Measurements from ENCODE around the gene PIP5K1C. TPM values are rescaled to one million over a fixed set of nuclear protein-coding genes. Genes with fewer than 3 reads are reported as not detected.
A peak's percentile ranks its signal among the peaks of the same experiment; 100 is the strongest.

The PIP5K1C gene
- total and polyA plus RNA-seq, 10 of the 15 experiments (the other 5 are each of a cell fraction or from before 2014, with no cell fraction given), result 0.39 to 19.6 (median 5.3) TPM

GRCh38 chr19:3644351-3645066, 55.8 kb downstream of the PIP5K1C start (continued):
- TF ChIP-seq SKIL (IDR thresholded peaks at IDR 0.05; ENCODE audit: low read depth, poor library complexity, severe bottlenecking), result no peak

GRCh38 chr19:3643674-3644313, 56.5 kb downstream of the PIP5K1C start:
- Histone ChIP-seq H3K4me1 (ENCODE audit: control insufficient read depth, insufficient read depth, low read length) (no peaks in the 10 kb centered on the region), H3K4me2 (ENCODE audit: control insufficient read depth, insufficient read depth) (no peak overlapping the region), H3K9me3 (replicated peaks; ENCODE audit: control insufficient read depth, insufficient read depth, low read length) (no peaks in the 10 kb centered on the region), H3K4me3 (no peak overlapping the region), H3K36me3 (ENCODE audit: control insufficient read depth in 2 of 2, insufficient read depth in 2 of 2, low read length in 1 of 2) (no peaks in the 10 kb centered on the region; a peak in 1 of 4 replicates), H3K9ac (ENCODE audit: control insufficient read depth, insufficient read depth, low read length) (no peak overlapping the region), H2AFZ (ENCODE audit: control insufficient read depth, low read depth, low read length) (no peak overlapping the region), H4K20me1 (ENCODE audit: control insufficient read depth, insufficient read depth) (no peaks in the 10 kb centered on the region), H3K27ac (ENCODE audit: control insufficient read depth, insufficient read depth) (no peak overlapping the region), H3K79me2 (ENCODE audit: control insufficient read depth, insufficient read depth, low read length) (no peaks in the 10 kb centered on the region), H3K27me3 (replicated peaks in 1 of 2; ENCODE audit: control insufficient read depth in 2 of 2, insufficient read depth in 2 of 2, low read length in 1 of 2) (no peaks in the 10 kb centered on the region)
- intact Hi-C loops (cut with micrococcal nuclease; ENCODE audit: unreplicated experiment) (no loop called here), in situ Hi-C loops (cut with MboI) (no loop called here)
- ChIA-PET SMC1A (ENCODE audit: uncharacterized antibody, unreplicated experiment) (no interaction called here), RAD21 (ENCODE audit: unreplicated experiment) (no interaction called here), CTCF (no interaction called here), POLR2A (no interaction called here)
- no peak for TF ChIP-seq E2F8 (IDR thresholded peaks at IDR 0.05; ENCODE audit: low read depth, partially characterized antibody)
- TF ChIP-seq USF2 (IDR thresholded peaks at IDR 0.05; ENCODE audit: borderline replicate concordance, low read depth, low read length), result no peak
- no peak for TF ChIP-seq ELK1 (IDR thresholded peaks at IDR 0.05; ENCODE audit: low read depth, low read length)
- TF ChIP-seq SMAD5 (IDR thresholded peaks at IDR 0.05; ENCODE audit: low read depth), result no peak
- no peak for TF ChIP-seq MYC (IDR thresholded peaks at IDR 0.05; ENCODE audit: insufficient read depth, insufficient read length, insufficient replicate concordance, low read length, severe bottlenecking)
- TF ChIP-seq NFYB (IDR thresholded peaks at IDR 0.05; ENCODE audit: insufficient read depth, low read depth, low read length), result no peak
- peak; percentile 60 for TF ChIP-seq BCL3 (IDR thresholded peaks at IDR 0.05; ENCODE audit: borderline replicate concordance, insufficient read depth, low read depth, low read length, poor library complexity, severe bottlenecking)
- 92% methylated on average over 25 of the region's 28 CpGs for WGBS (ENCODE audit: insufficient coverage, insufficient replicate concordance, low lambda C conversion rate, missing lambda C conversion rate)
- DNase-seq (ENCODE audit: low read depth, low spot score), result no peak
- no TSS peak for BruUV-seq (replicated peaks)
- ATAC-seq, result no peak
- no peak for FAIRE-seq
